BE2C (cell line): Measurements from ENCODE around the gene PPP2R3C.
"Not testable (repeated sequence)": the region's sequence is repeated elsewhere in the genome, so short reads cannot be mapped to it uniquely, and the experiment has no call there.

ENCODE experiments used
- DNase-seq: peaks from one replicate; pipeline ENCODE4 v3.0.0-alpha.2; 2020
- H3K27me3 ChIP-seq: fragments of 250-450 bp; sonication (Bioruptor Pico); 2 replicates; pipeline ENCODE4 v1.5.1; 2020; ENCODE audit warnings: mild to moderate bottlenecking
- H3K36me3 ChIP-seq: fragments of 250-450 bp; sonication (Bioruptor Pico); 2 replicates; pipeline ENCODE4 v1.5.1; 2020; ENCODE audit warnings: mild to moderate bottlenecking
- H3K4me1 ChIP-seq: fragments of 250-450 bp; sonication (Bioruptor Pico); 2 replicates; pipeline ENCODE4 v1.5.1; 2020
- H3K4me3 ChIP-seq: 2 replicates; pipeline ENCODE4 v1.5.1; 2011; ENCODE audit warnings: low read depth, low read length
- H3K9me3 ChIP-seq: fragments of 250-450 bp; sonication (Bioruptor Pico); 2 replicates; pipeline ENCODE4 v1.5.1; 2020
- TF ChIP-seq, protein P1 (sequence below): IDR thresholded peaks from 2 replicates; pipeline ENCODE4 v1.5.1; 2012; ENCODE audit warnings: mild to moderate bottlenecking, low read depth, low read length

Gene PPP2R3C

DNA sequence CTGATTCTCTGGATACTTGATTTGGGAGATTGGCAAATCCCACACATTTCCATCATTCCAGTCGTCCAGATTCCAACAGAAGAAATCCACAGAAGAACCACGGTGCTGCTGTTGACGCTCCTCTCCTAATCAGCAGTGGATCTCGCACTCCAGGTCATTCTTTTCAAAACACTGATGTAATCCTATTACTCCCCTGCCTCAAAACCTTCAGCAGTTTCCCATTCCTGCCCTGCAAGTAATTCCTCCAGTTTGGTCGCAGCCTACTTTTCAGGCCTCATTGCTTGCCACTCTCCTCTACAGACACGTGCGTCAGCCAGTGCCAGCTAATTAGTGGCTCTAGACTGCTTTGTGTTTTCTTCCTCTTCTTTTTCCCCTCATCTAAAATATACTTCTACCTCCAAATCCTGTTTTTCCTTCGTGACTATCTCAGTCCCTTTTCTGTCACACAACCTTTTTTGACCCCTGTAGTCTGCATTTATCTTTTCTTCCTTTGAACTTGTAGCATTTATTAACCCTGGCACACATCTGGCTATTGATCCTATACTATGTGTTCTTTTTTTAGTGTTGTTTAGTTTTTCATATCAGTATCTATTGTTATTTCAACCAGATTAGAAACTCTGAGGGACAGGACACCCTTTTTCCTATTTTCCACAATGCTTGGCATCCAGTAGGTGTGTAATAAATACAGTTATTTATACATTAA is 37.3 kb upstream of the PPP2R3C start:
- Histone ChIP-seq H3K4me1 (peaks cover 16% of the 10 kb centered on the region), H3K4me3 (no peak overlapping the region), H3K27me3 (no peaks in the 10 kb centered on the region), H3K36me3 (0 out of 2 replicates have a peak, but pooled peaks cover 5% of the 10 kb centered on the region), H3K9me3 (no peaks in the 10 kb centered on the region)
- DNase-seq = no peak
- TF ChIP-seq, protein P1, sequence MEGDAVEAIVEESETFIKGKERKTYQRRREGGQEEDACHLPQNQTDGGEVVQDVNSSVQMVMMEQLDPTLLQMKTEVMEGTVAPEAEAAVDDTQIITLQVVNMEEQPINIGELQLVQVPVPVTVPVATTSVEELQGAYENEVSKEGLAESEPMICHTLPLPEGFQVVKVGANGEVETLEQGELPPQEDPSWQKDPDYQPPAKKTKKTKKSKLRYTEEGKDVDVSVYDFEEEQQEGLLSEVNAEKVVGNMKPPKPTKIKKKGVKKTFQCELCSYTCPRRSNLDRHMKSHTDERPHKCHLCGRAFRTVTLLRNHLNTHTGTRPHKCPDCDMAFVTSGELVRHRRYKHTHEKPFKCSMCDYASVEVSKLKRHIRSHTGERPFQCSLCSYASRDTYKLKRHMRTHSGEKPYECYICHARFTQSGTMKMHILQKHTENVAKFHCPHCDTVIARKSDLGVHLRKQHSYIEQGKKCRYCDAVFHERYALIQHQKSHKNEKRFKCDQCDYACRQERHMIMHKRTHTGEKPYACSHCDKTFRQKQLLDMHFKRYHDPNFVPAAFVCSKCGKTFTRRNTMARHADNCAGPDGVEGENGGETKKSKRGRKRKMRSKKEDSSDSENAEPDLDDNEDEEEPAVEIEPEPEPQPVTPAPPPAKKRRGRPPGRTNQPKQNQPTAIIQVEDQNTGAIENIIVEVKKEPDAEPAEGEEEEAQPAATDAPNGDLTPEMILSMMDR = no peak

DNA sequence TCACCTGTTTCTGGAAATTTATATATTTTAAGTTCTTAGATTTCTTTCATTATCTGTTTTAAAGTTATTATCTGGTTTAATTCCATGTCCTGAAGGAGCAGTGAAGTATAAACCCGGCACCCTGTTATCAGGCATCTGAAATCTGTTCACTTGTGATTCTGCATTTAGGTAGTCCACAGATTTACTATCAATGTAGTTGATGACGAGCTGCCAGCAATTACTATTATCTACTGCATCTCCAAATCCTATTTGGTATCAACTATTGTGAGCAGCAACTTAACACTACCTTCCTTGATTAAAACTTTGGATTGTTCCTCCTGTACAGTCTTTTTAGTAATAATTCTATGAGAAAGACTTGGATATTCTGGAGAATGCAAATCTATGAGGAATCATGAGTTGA is 36.7 kb upstream of the PPP2R3C start:
- Histone ChIP-seq H3K4me3 (no peak overlapping the region), H3K9me3 (no peaks in the 10 kb centered on the region), H3K4me1 (peaks cover 16% of the 10 kb centered on the region), H3K27me3 (no peaks in the 10 kb centered on the region), H3K36me3 (0 out of 2 replicates have a peak, but pooled peaks cover 5% of the 10 kb centered on the region)
- DNase-seq = no peak
- TF ChIP-seq, protein P1 = no peak

DNA sequence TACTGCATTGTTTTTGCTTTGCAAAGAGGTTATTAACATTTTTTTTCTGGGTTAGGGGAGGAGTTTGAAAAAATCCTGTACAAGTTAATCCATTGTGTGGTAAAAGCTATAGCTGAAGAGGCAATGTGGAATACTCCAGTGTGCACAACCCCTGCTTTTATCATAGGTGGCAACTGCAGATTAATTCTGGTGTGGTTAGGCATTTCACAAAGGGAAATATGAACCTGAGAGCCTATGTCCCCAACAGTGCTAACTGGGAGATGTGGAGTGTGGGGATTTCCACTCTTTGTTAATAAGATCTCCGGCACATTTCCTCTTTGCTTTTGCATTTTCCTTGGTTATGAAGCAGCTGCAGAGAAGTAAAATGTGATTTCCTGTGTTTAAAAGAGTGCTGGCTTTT is 34.2 kb upstream of the PPP2R3C start:
- TF ChIP-seq, protein P1 = no peak

DNA sequence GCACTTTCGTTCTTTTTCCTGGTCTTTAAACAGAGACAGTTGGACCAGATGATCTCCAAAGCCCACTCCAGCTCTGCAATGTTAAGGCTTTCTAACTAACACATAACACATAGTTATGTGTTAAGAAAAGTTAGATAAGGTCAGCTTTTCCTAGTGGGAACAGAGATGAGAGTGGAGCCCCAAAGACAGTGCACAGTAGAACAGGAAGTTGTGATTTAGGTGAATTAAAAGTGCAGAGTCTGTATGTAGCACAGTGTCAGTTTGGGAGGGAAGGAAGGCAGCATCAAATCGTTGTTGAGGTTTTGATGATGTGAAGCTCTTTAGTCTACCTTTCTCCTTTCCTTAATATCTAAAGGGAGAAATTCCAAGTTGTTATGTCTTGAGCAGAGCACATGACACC is 32.2 kb upstream of the PPP2R3C start:
- no peak for DNase-seq

More for the DNA sequence above, 34.2 kb upstream of the PPP2R3C start:
- H3K36me3 ChIP-seq = 0 out of 2 replicates have a peak, but pooled peaks cover 5% of the 10 kb centered on the region
- no peaks in the 10 kb centered on the region for H3K9me3 ChIP-seq
- peaks cover 16% of the 10 kb centered on the region for H3K4me1 ChIP-seq
- H3K4me3 ChIP-seq = no peak overlapping the region
- DNase-seq = no peak
- no peaks in the 10 kb centered on the region for H3K27me3 ChIP-seq

DNA sequence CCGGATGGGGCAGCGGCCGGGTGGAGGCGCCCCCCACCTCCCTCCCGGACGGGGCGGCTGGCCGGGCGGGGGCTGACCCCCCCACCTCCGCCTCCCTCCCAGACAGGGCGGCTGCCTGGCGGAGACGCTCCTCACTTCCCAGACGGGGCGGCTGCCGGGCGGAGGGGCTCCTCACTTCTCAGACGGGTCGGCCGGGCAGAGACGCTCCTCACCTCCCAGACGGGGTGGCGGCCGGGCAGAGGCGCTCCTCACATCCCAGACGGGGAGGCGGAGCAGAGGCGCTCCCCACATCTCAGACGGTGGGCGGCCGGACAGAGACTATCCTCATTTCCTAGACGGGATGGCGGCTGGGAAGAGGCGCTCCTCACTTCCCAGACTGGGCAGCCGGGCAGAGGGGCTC is 30.7 kb upstream of the PPP2R3C start:
- DNase-seq, H3K4me1 ChIP-seq, H3K36me3 ChIP-seq, H3K27me3 ChIP-seq, H3K4me3 ChIP-seq, H3K9me3 ChIP-seq: not testable (repeated sequence)

More for the DNA sequence above, 32.2 kb upstream of the PPP2R3C start:
- H3K9me3 ChIP-seq = no peaks in the 10 kb centered on the region
- H3K4me3 ChIP-seq = no peak overlapping the region
- 0 out of 2 replicates have a peak, but pooled peaks cover 4% of the 10 kb centered on the region for H3K36me3 ChIP-seq
- H3K27me3 ChIP-seq = no peaks in the 10 kb centered on the region
- H3K4me1 ChIP-seq = peaks cover 7% of the 10 kb centered on the region
- TF ChIP-seq, protein P1 = no peak

DNA sequence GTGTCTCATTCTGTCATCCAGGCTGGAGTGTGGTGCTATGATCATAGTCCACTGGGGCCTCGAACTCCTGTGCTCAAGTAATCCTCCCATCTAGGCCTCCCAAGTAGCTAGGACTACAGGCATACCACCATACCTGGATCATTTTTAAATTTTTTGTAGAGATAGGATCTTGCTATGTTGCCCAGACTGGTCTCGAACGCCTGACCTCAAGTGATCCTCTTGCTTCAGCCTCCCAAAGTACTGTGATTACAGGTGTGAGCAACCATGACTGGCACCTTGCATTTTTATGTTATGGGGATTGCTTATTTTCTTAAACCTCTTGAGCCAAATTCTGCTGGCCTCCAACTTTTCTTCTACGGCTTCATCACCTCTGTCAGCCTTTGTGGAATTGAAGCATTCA is 27.4 kb upstream of the PPP2R3C start:
- H3K27me3 ChIP-seq = no peaks in the 10 kb centered on the region
- no peak for DNase-seq
- no peaks in the 10 kb centered on the region for H3K9me3 ChIP-seq
- H3K36me3 ChIP-seq = 0 out of 2 replicates have a peak, but pooled peaks cover 2% of the 10 kb centered on the region
- H3K4me1 ChIP-seq = no peaks in the 10 kb centered on the region
- TF ChIP-seq, protein P1 = no peak
- no peak overlapping the region for H3K4me3 ChIP-seq
